8988T (cell line): Measurements from ENCODE around the gene SOX8.

ENCODE experiments used
- DNase-seq: peaks from one replicate; pipeline ENCODE4 v3.0.0; 2011

Gene SOX8

DNA sequence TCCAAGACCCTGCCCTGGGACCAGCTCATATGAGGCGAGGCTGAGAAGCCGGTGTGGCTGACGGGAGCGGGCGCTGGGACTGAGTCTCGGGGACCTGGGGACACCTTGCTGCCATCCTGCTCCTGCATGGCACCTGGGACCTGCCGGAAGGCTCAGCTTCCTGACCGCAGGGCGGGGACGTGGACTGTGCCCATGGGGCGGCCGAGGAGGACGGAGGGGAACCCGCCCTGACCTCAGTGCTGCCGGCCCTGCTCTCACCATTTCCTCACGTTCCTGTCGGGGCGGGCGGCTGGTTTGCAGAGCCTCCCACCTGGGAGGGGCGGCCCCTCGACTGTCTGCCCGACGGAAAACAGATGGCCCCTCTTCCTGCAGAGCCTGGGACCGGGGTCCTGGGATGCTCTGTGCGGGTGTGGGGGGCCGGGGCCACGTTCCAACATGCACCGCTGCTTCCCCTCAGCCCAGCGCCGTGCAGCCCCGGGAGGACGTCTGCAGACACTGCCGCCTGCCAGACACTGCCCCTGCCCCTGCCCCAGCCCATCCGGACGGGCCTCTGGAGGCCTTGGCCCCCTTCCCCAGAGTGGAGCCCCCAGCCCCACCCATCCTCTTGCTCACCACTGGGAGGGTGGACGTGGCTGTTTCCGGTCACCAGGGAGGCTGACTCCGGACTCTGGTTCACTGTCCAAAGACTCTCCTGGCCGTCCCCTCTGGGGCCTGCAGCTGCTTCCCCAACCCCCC lies 47.1 kb downstream of the SOX8 start:
- no peak for DNase-seq

GRCh38 chr16:1029259-1029545 lies 47.6 kb downstream of the SOX8 start:
- DNase-seq: no peak

DNA sequence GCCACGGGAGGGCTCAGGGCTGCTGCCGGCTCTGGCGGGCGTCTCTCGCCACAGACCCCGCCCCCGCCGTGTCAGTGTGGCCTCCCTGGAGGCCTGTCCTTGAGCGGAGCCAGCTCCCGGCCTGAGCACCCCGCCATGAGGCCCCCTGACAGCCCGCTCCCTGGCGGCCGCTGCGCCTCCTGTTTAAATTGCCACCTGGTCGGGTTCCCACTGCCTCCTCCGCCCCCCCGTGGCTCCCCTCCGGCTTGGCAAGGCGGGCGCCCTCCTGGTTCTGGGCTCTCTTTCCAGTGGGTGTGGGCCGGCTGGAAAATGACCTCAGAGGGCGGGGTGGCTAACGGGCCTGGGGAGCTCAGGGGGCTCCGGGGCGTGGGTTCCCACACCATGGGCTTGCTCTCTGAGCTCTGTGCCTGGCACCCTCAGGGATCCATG lies 48.9 kb downstream of the SOX8 start:
- no peak for DNase-seq

DNA sequence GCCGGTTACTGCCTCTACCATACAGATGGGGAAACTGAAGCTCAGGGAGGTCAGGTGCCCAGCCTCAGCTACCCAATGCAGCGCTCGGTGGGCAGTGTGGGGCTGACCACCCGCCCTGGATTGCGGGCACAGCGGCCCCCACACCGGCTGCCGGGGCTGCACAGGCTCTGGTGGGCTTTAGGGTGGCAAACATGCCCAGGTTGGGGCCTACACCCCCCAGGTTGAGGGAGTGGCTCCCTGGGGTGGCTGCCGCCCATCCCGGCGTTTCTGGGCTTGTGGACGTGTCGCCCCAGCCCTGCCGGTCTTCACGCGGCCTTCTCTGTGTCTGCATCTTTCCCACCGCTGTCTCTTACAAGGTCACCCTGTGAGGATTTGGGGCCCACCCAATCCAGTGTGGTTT lies 50.1 kb downstream of the SOX8 start:
- DNase-seq: no peak

DNA sequence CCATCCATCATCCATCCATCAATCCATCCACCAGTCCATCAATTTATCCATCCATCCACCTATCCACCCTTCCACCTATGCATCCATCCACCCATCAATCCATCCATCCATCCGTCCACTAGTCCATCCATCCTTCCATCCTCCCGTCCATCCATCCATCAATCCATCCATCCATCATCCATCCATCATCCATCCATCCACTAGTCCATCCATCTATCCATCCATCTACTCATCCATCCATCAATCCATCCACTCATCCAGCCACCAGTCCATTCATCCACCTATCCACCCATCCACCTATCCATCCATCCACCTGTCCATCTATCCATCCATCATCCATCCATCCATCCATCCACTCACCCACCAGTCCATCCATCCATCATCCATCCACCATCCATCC lies 51.0 kb downstream of the SOX8 start:
- DNase-seq: no peak

GRCh38 chr16:1033128-1033679 lies 51.6 kb downstream of the SOX8 start:
- no peak for DNase-seq

DNA sequence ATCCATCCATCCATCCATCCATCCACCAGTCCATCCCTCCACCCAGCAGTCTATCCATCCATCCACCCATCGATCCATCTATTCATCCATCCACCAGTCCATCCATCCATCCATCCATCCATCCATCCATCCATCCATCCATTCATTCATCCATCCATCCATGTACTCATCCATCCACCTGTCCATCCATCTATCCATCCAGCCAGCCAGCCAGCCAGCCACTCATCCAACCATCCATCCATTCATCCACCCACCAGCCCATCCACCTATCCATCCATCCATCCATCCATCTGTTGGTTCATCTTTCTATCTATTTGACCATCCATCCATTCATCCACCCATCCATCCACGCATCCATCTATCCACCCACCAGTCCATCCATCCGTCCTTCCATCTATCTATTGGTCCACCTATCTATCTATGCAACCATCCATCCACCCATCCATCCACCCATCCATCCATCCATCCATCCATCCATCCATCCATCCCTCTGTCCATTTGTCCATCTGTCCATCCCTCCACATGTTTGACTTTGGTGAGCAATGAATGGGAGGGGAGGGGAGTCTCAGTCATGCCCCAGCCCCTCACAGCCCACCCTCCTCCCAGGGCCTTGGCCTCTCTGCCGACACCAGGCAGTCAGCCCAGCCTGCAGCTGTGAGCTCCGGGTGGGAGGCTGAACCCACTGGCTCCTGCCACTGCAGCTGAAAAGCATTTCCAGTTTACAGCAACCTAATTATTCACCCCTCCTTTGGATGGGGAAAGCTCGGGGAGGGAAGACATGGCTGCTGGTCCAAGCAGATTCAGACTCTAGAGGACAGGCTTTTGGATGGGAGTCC lies 52.9 kb downstream of the SOX8 start:
- no peak for DNase-seq

GRCh38 chr16:1035066-1035415 lies 53.5 kb downstream of the SOX8 start:
- no peak for DNase-seq

- DNase-seq: no peak
Measured at GRCh38 chr16:1036166-1036565, 54.6 kb downstream of the SOX8 start.
